Measurements from ENCODE around the gene CYSTM1.

CYSTM1 gene

GRCh38 chr5:140239939-140240700, 65.1 kb downstream of the CYSTM1 start:
- DNase-seq, result no peak

- DNase-seq, result no peak
Observed at GRCh38 chr5:140240987-140241706, 66.2 kb downstream of the CYSTM1 start.

GRCh38 chr5:140242099-140242498, 67.1 kb downstream of the CYSTM1 start:
- no peak for DNase-seq

GRCh38 chr5:140242890-140243585, 68.0 kb downstream of the CYSTM1 start:
- no peak for DNase-seq

GRCh38 chr5:140243706-140244250, 68.8 kb downstream of the CYSTM1 start:
- no peak for DNase-seq

- DNase-seq, result no peak
Observed at GRCh38 chr5:140244525-140245025, 69.6 kb downstream of the CYSTM1 start.

- no peak for DNase-seq
Observed at GRCh38 chr5:140245341-140245740, 70.4 kb downstream of the CYSTM1 start.

- DNase-seq, result no peak
Observed at GRCh38 chr5:140245926-140246325, 70.9 kb downstream of the CYSTM1 start.

- no peak for DNase-seq
Observed at GRCh38 chr5:140246378-140247122, 71.6 kb downstream of the CYSTM1 start.

- DNase-seq, result no peak
Observed at GRCh38 chr5:140248414-140248813, 73.4 kb downstream of the CYSTM1 start.

- no peak for DNase-seq
Observed at GRCh38 chr5:140249536-140249935, 74.5 kb downstream of the CYSTM1 start.

- DNase-seq, result no peak
Observed at GRCh38 chr5:140250386-140250785, 75.4 kb downstream of the CYSTM1 start.

- no peak for DNase-seq
Observed at GRCh38 chr5:140251527-140251973, 76.6 kb downstream of the CYSTM1 start.

GRCh38 chr5:140252470-140253126, 77.6 kb downstream of the CYSTM1 start:
- DNase-seq, result no peak

- no peak for DNase-seq
Observed at GRCh38 chr5:140253985-140254384, 79.0 kb downstream of the CYSTM1 start.

GRCh38 chr5:140255460-140256157, 80.6 kb downstream of the CYSTM1 start:
- no peak for DNase-seq

GRCh38 chr5:140256726-140257125, 81.7 kb downstream of the CYSTM1 start:
- DNase-seq, result no peak

GRCh38 chr5:140258016-140258415, 83.0 kb downstream of the CYSTM1 start:
- DNase-seq, result no peak

GRCh38 chr5:140258873-140259272, 83.9 kb downstream of the CYSTM1 start:
- no peak for DNase-seq

GRCh38 chr5:140259500-140259899, 84.5 kb downstream of the CYSTM1 start:
- DNase-seq, result no peak

- no peak for DNase-seq
Observed at GRCh38 chr5:140260089-140260656, 85.2 kb downstream of the CYSTM1 start.
